Lower lobe of right lung (tissue), 2 donors: ENCODE measurements around the gene RNF225. TPM values are rescaled to one million over a fixed set of nuclear protein-coding genes. Genes with fewer than 3 reads are reported as not detected.

Experiments
- ATAC-seq, 2 donors: fragments of 200-7000 bp; cut with Tn5 transposase; one replicate each; pipeline ENCODE4 v1.9.1; 2020 to 2022; ENCODE audit warnings: mild to moderate bottlenecking in 2 of 2, moderate library complexity in 2 of 2
- DNase-seq: peaks from one replicate; pipeline ENCODE4 v3.0.0-alpha.2; 2020
- H3K27ac ChIP-seq: fragments of 200-600 bp; one replicate; pipeline ENCODE4 v1.8.0; 2022
- H3K27me3 ChIP-seq: fragments of 200-600 bp; one replicate; pipeline ENCODE4 v1.8.0; 2022; ENCODE audit warnings: low read depth
- H3K36me3 ChIP-seq: fragments of 200-600 bp; one replicate; pipeline ENCODE4 v1.8.0; 2022; ENCODE audit warnings: mild to moderate bottlenecking
- H3K4me1 ChIP-seq: fragments of 200-600 bp; one replicate; pipeline ENCODE4 v1.8.0; 2022
- H3K4me3 ChIP-seq: fragments of 200-600 bp; one replicate; pipeline ENCODE4 v1.8.0; 2022; ENCODE audit warnings: mild to moderate bottlenecking
- H3K9me3 ChIP-seq: fragments of 200-600 bp; one replicate; pipeline ENCODE4 v1.8.0; 2022
- intact Hi-C: fragments of 100-400 bp; cut with DNase I; formaldehyde crosslinking; loops from one replicate; pipeline ENCODE4 v1.11.0; 2022
- total RNA-seq: library from RNA; stranded (reverse); fragmentation: NEBNext Ultra II Directional; extraction: Animal tissue kit (Norgen Biotek cat#: 25700); gene quantifications from one replicate; pipeline ENCODE4 v1.2.1, GENCODE V29; 2021
- TF ChIP-seq, protein P1 (sequence below): fragments of 200-600 bp; IDR thresholded peaks from one replicate; pipeline ENCODE4 v1.8.0; 2022; ENCODE audit warnings: antibody characterized with exemption, mild to moderate bottlenecking
- donor health status: DM: no; HTN: yes; CAD: no; lungs with severe emphysema.

Gene RNF225
- total RNA-seq, 1 donor from 2014 or later: not detected

DNA sequence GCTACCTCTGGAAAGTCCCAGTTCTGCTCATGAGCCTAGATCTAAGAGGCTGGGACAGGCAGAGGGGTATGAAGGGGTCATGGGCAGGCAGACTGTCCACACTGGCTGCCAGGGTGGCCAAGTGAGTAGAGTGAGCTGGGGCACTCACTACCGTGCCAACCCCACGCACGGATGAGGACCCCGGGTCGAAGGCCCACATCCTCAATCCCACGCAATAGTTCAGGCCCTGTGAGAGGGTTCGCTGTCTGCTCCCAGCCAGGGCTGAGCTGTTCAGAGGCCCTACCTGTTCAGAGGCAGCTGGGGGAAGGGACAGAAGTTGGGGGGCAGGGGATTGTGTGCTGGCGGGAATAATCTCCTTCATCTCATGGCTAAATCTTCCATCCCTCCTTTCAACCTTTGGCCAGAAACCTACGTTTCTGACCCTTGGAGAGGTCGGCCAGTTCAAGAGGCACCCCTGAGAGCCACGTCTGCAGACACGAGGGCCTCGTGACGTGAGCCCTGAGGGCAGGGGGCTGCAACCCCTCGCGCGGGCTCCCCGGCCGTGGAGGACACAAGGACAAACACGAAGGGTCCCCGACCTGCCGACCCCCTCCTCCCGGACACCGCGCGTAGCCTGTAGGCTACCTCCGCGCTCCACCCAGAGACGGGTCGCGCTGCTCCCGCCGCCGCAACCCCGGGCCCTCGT, 9.4 kb upstream of the RNF225 start:
- intact Hi-C loops: no loop called here
- Histone ChIP-seq H3K9me3 (no peaks in the 10 kb centered on the region), H3K4me3 (peak overlapping the region; percentile 80), H3K36me3 (peaks cover 31% of the 10 kb centered on the region), H3K27ac (peak overlapping the region; percentile 99), H3K27me3 (no peaks in the 10 kb centered on the region), H3K4me1 (peaks cover 51% of the 10 kb centered on the region)
- ATAC-seq (peak; percentile 18 to 31), DNase-seq (peak; percentile 48)
- TF ChIP-seq, protein P1, sequence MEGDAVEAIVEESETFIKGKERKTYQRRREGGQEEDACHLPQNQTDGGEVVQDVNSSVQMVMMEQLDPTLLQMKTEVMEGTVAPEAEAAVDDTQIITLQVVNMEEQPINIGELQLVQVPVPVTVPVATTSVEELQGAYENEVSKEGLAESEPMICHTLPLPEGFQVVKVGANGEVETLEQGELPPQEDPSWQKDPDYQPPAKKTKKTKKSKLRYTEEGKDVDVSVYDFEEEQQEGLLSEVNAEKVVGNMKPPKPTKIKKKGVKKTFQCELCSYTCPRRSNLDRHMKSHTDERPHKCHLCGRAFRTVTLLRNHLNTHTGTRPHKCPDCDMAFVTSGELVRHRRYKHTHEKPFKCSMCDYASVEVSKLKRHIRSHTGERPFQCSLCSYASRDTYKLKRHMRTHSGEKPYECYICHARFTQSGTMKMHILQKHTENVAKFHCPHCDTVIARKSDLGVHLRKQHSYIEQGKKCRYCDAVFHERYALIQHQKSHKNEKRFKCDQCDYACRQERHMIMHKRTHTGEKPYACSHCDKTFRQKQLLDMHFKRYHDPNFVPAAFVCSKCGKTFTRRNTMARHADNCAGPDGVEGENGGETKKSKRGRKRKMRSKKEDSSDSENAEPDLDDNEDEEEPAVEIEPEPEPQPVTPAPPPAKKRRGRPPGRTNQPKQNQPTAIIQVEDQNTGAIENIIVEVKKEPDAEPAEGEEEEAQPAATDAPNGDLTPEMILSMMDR: no peak

GRCh38 chr19:58386576-58387337, 8.7 kb upstream of the RNF225 start, which contains the start of gene RPS5:
TSS of gene RPS5 (plus strand) at chr19:58387269. CDS start at chr19:58388138, 869 bp downstream.
- ATAC-seq (peak; percentile 96 to 97), DNase-seq (peak; percentile 97)
- peaks cover 48% of the 10 kb centered on the region for H3K4me1 ChIP-seq
- peak within 1 kb of the TSS; percentile 99 for H3K27ac ChIP-seq
- intact Hi-C loops: no loop called here
- no peaks in the 10 kb centered on the region for H3K27me3 ChIP-seq
- H3K36me3 ChIP-seq: peaks cover 39% of the 10 kb centered on the region
- TF ChIP-seq, protein P1: no peak
- H3K4me3 ChIP-seq: peak within 1 kb of the TSS; percentile 80
- no peaks in the 10 kb centered on the region for H3K9me3 ChIP-seq

- no peak for ATAC-seq
- intact Hi-C loops: no loop called here
- H3K9me3 ChIP-seq: no peaks in the 10 kb centered on the region
These were observed 7.9 kb upstream of the RNF225 start for GRCh38 chr19:58387338-58388174.

GRCh38 chr19:58388175-58388526, 7.3 kb upstream of the RNF225 start:
- H3K36me3 ChIP-seq: peaks cover 51% of the 10 kb centered on the region
- no peak overlapping the region for H3K27ac ChIP-seq
- TF ChIP-seq, protein P1: no peak
- DNase-seq: no peak
- peaks cover 42% of the 10 kb centered on the region for H3K4me1 ChIP-seq
- intact Hi-C loops: no loop called here
- no peaks in the 10 kb centered on the region for H3K27me3 ChIP-seq
- ATAC-seq: no peak
- no peaks in the 10 kb centered on the region for H3K9me3 ChIP-seq
- H3K4me3 ChIP-seq: peak overlapping the region; percentile 80

More at GRCh38 chr19:58387338-58388174, 7.9 kb upstream of the RNF225 start:
- TF ChIP-seq, protein P1: no peak
- Histone ChIP-seq H3K36me3 (peaks cover 45% of the 10 kb centered on the region), H3K27me3 (no peaks in the 10 kb centered on the region), H3K4me1 (peaks cover 42% of the 10 kb centered on the region), H3K27ac (peak overlapping the region; percentile 99), H3K4me3 (peak overlapping the region; percentile 80)
- no peak for DNase-seq

GRCh38 chr19:58392945-58393724, 2.3 kb upstream of the RNF225 start:
- Histone ChIP-seq H3K9me3 (no peaks in the 10 kb centered on the region), H3K27ac (no peak overlapping the region), H3K36me3 (peaks cover 70% of the 10 kb centered on the region), H3K4me1 (peaks cover 21% of the 10 kb centered on the region), H3K27me3 (peaks cover 18% of the 10 kb centered on the region), H3K4me3 (no peak overlapping the region)
- no peak for ATAC-seq
- intact Hi-C loops: no loop called here
- no peak for DNase-seq
- TF ChIP-seq, protein P1: no peak
